ENCODE data around the gene DDHD1. TPM values are rescaled to one million over a fixed set of nuclear protein-coding genes. Genes with fewer than 3 reads are reported as not detected.

DDHD1 gene
- total RNA-seq, 1 experiment from 2014 or later: 20.0 TPM

DNA sequence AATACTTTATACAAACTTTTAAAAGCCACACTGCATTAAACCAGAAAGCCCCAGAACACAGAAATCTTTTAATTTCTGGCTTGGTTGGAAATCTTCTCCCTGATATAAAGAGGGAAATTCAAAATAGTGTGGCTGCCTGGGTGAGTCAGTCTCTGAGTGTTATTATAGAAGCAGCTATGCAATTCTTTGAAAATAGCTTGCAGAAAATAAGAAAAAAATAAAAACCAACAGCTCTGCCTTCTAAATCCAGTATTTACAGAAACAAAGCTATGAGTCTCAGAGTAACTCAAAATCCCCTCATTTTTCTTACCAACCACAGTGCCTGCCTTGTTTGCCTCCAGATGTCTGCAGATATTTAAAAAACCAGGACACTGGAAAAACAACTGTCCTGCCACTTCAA lies 133.7 kb downstream of the DDHD1 start:
- Mint-ChIP-seq H3K4me3 (no peak overlapping the region), H3K9me3 (peaks cover 13% of the 10 kb centered on the region), H3K36me3 (peaks cover 10% of the 10 kb centered on the region), H3K27ac (peak overlapping the region; percentile 88; the same call in 1 of the 2 replicates), H3K4me1 (peaks cover 30% of the 10 kb centered on the region), H3K27me3 (ENCODE audit: low read depth) (no peaks in the 10 kb centered on the region)
- TF ChIP-seq, protein P1, sequence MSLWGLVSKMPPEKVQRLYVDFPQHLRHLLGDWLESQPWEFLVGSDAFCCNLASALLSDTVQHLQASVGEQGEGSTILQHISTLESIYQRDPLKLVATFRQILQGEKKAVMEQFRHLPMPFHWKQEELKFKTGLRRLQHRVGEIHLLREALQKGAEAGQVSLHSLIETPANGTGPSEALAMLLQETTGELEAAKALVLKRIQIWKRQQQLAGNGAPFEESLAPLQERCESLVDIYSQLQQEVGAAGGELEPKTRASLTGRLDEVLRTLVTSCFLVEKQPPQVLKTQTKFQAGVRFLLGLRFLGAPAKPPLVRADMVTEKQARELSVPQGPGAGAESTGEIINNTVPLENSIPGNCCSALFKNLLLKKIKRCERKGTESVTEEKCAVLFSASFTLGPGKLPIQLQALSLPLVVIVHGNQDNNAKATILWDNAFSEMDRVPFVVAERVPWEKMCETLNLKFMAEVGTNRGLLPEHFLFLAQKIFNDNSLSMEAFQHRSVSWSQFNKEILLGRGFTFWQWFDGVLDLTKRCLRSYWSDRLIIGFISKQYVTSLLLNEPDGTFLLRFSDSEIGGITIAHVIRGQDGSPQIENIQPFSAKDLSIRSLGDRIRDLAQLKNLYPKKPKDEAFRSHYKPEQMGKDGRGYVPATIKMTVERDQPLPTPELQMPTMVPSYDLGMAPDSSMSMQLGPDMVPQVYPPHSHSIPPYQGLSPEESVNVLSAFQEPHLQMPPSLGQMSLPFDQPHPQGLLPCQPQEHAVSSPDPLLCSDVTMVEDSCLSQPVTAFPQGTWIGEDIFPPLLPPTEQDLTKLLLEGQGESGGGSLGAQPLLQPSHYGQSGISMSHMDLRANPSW (CRISPR knock-in tag; conservative IDR thresholded peaks at IDR 0.05; ENCODE audit: low read depth): no peak
- ATAC-seq (no peak), DNase-seq (ENCODE audit: low spot score) (no peak)
- POLR2A ChIA-PET: no interaction called here
- CTCF ChIA-PET: no interaction called here

DNA sequence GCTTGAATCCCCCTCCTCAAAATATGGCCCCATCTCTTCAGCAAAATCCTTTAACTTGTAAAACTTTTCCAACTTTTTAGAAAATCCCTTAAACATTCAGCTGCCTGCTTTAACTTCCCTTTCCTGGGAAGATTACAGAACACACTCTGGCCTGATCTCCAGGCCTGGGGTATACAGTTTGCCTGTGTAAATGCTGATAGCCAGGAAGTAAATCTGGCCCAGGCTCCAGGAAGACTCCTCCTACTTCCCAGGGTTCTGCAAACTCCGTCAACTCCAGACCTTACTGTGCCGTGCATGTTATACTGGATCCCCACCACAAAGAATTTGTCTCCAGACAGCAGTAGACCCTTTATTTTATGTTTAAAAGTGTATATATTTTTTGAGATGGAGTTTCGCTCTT lies 135.3 kb downstream of the DDHD1 start:
- ATAC-seq (no peak), DNase-seq (ENCODE audit: low spot score) (no peak)
- ChIA-PET CTCF (no interaction called here), POLR2A (no interaction called here)
- H3K27ac Mint-ChIP-seq: no peak overlapping the region
- H3K9me3 Mint-ChIP-seq: peaks cover 17% of the 10 kb centered on the region
- H3K27me3 Mint-ChIP-seq (ENCODE audit: low read depth): no peaks in the 10 kb centered on the region
- H3K4me1 Mint-ChIP-seq: peaks cover 40% of the 10 kb centered on the region
- H3K36me3 Mint-ChIP-seq: peaks cover 10% of the 10 kb centered on the region
- H3K4me3 Mint-ChIP-seq: no peak overlapping the region
- TF ChIP-seq, protein P2, sequence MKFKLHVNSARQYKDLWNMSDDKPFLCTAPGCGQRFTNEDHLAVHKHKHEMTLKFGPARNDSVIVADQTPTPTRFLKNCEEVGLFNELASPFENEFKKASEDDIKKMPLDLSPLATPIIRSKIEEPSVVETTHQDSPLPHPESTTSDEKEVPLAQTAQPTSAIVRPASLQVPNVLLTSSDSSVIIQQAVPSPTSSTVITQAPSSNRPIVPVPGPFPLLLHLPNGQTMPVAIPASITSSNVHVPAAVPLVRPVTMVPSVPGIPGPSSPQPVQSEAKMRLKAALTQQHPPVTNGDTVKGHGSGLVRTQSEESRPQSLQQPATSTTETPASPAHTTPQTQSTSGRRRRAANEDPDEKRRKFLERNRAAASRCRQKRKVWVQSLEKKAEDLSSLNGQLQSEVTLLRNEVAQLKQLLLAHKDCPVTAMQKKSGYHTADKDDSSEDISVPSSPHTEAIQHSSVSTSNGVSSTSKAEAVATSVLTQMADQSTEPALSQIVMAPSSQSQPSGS (CRISPR knock-in tag; IDR thresholded peaks at IDR 0.05; ENCODE audit: borderline replicate concordance, low read depth): no peak
- TF ChIP-seq ZBTB21 (CRISPR knock-in tag; IDR thresholded peaks at IDR 0.05; ENCODE audit: borderline replicate concordance): no peak

DNA sequence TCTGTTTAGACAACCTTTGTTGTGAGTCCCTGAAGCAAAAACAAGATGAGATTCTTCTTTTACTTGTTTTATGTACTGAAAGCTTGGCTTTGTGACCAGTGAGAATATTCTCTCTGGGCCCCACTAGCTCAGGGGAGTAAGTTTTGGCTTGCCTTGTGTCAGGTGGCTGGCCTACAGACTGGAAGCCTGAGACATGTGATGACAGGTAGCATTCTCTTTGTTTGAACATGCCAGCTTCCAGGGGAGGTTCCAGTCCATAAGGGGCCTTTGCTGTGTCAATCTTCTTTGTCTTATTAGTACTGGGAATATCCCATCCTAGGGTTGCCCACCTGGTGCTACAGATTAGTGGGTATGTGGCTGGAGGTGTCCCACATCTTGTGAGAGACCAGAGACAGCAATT lies 136.2 kb downstream of the DDHD1 start:
- ChIA-PET CTCF (no interaction called here), POLR2A (no interaction called here)

DNA sequence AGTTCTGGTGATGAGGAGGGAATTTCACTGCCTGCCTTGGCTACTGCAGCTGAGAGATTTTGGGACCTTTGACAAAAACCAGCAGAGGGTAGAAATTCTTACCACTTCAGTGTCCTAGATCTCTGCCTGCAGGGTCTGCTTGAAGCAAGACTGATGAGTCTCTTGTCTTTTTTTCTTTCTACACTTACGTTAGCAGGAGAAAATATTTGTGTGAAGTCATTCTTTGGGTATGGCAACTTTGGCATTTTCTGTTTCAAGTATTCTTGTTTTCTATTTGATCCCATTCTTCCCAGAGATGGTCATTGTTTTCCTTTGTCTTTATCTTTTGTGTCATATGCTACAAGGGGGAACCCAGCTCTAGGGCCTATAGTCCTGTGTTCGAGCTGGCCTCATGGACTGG lies 136.6 kb downstream of the DDHD1 start:
- POLR2A ChIA-PET: no interaction called here
- DNase-seq (ENCODE audit: low spot score) (no peak), ATAC-seq (no peak)
- no peak overlapping the region for H3K4me3 Mint-ChIP-seq
- H3K27me3 Mint-ChIP-seq (ENCODE audit: low read depth): no peaks in the 10 kb centered on the region
- H3K4me1 Mint-ChIP-seq: peaks cover 45% of the 10 kb centered on the region
- no peak overlapping the region for H3K27ac Mint-ChIP-seq
- peaks cover 17% of the 10 kb centered on the region for H3K9me3 Mint-ChIP-seq
- H3K36me3 Mint-ChIP-seq: peaks cover 10% of the 10 kb centered on the region
- CTCF ChIA-PET: no interaction called here
- TF ChIP-seq, protein P3, sequence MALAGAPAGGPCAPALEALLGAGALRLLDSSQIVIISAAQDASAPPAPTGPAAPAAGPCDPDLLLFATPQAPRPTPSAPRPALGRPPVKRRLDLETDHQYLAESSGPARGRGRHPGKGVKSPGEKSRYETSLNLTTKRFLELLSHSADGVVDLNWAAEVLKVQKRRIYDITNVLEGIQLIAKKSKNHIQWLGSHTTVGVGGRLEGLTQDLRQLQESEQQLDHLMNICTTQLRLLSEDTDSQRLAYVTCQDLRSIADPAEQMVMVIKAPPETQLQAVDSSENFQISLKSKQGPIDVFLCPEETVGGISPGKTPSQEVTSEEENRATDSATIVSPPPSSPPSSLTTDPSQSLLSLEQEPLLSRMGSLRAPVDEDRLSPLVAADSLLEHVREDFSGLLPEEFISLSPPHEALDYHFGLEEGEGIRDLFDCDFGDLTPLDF (CRISPR knock-in tag; IDR thresholded peaks at IDR 0.05): no peak
- TF ChIP-seq, protein P4, sequence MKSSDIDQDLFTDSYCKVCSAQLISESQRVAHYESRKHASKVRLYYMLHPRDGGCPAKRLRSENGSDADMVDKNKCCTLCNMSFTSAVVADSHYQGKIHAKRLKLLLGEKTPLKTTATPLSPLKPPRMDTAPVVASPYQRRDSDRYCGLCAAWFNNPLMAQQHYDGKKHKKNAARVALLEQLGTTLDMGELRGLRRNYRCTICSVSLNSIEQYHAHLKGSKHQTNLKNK (CRISPR knock-in tag; IDR thresholded peaks at IDR 0.05): no peak
- TF ChIP-seq, protein P5, sequence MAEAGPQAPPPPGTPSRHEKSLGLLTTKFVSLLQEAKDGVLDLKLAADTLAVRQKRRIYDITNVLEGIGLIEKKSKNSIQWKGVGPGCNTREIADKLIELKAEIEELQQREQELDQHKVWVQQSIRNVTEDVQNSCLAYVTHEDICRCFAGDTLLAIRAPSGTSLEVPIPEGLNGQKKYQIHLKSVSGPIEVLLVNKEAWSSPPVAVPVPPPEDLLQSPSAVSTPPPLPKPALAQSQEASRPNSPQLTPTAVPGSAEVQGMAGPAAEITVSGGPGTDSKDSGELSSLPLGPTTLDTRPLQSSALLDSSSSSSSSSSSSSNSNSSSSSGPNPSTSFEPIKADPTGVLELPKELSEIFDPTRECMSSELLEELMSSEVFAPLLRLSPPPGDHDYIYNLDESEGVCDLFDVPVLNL (CRISPR knock-in tag; IDR thresholded peaks at IDR 0.05; ENCODE audit: borderline replicate concordance, low read depth): no peak
- TF ChIP-seq, protein P6, sequence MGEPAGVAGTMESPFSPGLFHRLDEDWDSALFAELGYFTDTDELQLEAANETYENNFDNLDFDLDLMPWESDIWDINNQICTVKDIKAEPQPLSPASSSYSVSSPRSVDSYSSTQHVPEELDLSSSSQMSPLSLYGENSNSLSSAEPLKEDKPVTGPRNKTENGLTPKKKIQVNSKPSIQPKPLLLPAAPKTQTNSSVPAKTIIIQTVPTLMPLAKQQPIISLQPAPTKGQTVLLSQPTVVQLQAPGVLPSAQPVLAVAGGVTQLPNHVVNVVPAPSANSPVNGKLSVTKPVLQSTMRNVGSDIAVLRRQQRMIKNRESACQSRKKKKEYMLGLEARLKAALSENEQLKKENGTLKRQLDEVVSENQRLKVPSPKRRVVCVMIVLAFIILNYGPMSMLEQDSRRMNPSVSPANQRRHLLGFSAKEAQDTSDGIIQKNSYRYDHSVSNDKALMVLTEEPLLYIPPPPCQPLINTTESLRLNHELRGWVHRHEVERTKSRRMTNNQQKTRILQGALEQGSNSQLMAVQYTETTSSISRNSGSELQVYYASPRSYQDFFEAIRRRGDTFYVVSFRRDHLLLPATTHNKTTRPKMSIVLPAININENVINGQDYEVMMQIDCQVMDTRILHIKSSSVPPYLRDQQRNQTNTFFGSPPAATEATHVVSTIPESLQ (CRISPR knock-in tag; IDR thresholded peaks at IDR 0.05): no peak
- no peak for TF ChIP-seq SMAD3 (CRISPR knock-in tag; IDR thresholded peaks at IDR 0.05; ENCODE audit: borderline replicate concordance)

More for the DNA sequence above, 136.2 kb downstream of the DDHD1 start:
- no peak for TF ChIP-seq JUN (CRISPR knock-in tag; IDR thresholded peaks at IDR 0.05)
- TF ChIP-seq, protein P2 (CRISPR knock-in tag; IDR thresholded peaks at IDR 0.05; ENCODE audit: borderline replicate concordance, low read depth): no peak
- TF ChIP-seq SP1 (CRISPR knock-in tag; conservative IDR thresholded peaks at IDR 0.05): no peak
- TF ChIP-seq, protein P7, sequence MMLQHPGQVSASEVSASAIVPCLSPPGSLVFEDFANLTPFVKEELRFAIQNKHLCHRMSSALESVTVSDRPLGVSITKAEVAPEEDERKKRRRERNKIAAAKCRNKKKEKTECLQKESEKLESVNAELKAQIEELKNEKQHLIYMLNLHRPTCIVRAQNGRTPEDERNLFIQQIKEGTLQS (CRISPR knock-in tag; conservative IDR thresholded peaks at IDR 0.05): no peak
- no peak for TF ChIP-seq ZNF317 (CRISPR knock-in tag; IDR thresholded peaks at IDR 0.05; ENCODE audit: borderline replicate concordance, low read depth)
- no peak for TF ChIP-seq SMAD4 (CRISPR knock-in tag; IDR thresholded peaks at IDR 0.05)
- TF ChIP-seq HMGA2 (CRISPR knock-in tag; IDR thresholded peaks at IDR 0.05): no peak
- no peak for TF ChIP-seq GABPB1 (CRISPR knock-in tag; IDR thresholded peaks at IDR 0.05)
- TF ChIP-seq, protein P5 (CRISPR knock-in tag; IDR thresholded peaks at IDR 0.05; ENCODE audit: borderline replicate concordance, low read depth): no peak
- Mint-ChIP-seq H3K4me1 (peaks cover 41% of the 10 kb centered on the region), H3K27me3 (ENCODE audit: low read depth) (no peaks in the 10 kb centered on the region), H3K36me3 (peaks cover 10% of the 10 kb centered on the region), H3K9me3 (peaks cover 17% of the 10 kb centered on the region), H3K4me3 (no peak overlapping the region), H3K27ac (no peak overlapping the region)
- DNase-seq (ENCODE audit: low spot score) (no peak), ATAC-seq (no peak)
